ENCODE measurements around the gene SRSF2. TPM values are rescaled to one million over a fixed set of nuclear protein-coding genes. Genes with fewer than 3 reads are reported as not detected.

SRSF2 gene
- total RNA-seq, 4 donors from 2014 or later, result 208 to 463 (median 244) TPM

DNA sequence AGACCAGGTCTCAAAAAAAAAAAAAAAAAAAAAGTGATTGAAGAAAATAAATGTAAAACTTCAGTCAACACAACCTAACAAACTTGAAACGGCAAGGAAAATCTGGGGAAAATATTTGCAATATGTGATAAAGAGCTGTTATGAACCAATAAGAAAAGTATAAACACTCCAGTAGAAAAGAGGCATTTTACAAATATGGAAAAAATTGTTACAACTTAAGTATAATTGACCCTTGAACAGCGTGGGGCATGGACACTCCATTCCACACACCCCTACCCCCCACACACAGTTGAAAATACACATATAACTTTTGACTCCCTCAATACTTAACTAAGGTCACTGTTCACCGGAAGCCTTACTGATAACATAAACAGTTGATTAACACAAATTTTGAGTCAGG lies 21.4 kb upstream of the SRSF2 start:
- ATAC-seq (ENCODE audit: low FRiP score) (no peak), DNase-seq (ENCODE audit: low spot score) (no peak)
- TF ChIP-seq, protein P1, sequence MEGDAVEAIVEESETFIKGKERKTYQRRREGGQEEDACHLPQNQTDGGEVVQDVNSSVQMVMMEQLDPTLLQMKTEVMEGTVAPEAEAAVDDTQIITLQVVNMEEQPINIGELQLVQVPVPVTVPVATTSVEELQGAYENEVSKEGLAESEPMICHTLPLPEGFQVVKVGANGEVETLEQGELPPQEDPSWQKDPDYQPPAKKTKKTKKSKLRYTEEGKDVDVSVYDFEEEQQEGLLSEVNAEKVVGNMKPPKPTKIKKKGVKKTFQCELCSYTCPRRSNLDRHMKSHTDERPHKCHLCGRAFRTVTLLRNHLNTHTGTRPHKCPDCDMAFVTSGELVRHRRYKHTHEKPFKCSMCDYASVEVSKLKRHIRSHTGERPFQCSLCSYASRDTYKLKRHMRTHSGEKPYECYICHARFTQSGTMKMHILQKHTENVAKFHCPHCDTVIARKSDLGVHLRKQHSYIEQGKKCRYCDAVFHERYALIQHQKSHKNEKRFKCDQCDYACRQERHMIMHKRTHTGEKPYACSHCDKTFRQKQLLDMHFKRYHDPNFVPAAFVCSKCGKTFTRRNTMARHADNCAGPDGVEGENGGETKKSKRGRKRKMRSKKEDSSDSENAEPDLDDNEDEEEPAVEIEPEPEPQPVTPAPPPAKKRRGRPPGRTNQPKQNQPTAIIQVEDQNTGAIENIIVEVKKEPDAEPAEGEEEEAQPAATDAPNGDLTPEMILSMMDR (IDR thresholded peaks at IDR 0.05), result no peak

- TF ChIP-seq, protein P1 (IDR thresholded peaks at IDR 0.05), result no peak
- no peak for ATAC-seq (ENCODE audit: low FRiP score)
- DNase-seq (ENCODE audit: low spot score), result no peak
Measured at GRCh38 chr17:76757256-76757655, 20.1 kb upstream of the SRSF2 start.

DNA sequence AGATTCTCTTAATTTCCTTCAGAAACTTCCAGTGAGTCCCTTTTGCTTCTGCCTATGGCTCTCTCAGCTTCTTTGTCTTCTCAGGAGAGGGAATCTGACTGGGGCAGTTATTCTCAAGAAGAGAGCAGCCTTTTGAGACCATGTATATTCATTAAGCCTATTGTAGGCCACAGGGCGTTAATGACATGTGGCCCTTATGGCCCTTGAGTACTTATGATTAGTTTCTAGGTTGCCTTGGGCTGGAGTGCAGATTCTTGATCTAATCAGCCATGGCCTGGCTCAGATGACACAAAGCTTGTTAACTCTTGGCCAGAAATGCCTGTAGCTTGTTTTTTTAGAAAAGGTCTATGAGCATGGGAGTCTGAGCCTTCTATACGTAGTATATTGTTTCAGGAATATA lies 18.2 kb upstream of the SRSF2 start:
- ATAC-seq (ENCODE audit: low FRiP score) (no peak), DNase-seq (ENCODE audit: low spot score) (no peak)
- TF ChIP-seq, protein P1 (IDR thresholded peaks at IDR 0.05), result no peak

- TF ChIP-seq, protein P1 (IDR thresholded peaks at IDR 0.05), result no peak
- DNase-seq (ENCODE audit: low spot score), result no peak
- ATAC-seq (ENCODE audit: low FRiP score), result no peak
Measured at GRCh38 chr17:76753061-76753961, 16.2 kb upstream of the SRSF2 start.

DNA sequence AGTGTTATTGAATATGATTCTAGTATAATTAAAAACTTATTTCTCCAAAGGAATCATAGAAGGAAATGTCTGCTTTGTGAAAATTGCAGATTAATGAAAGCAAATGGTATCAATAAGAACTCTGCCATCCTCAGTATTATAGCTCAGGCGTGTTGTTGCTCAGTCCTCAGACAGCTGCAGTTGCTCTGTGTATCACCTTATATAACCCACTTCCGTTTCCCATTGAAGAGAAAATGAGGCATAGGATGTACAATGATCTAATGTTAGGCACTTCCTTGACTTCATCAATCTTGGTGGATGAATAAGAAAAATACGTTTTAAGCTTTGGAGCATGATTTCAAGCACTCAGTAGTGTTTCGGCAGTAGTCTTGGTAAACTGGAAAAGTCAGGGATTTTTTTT lies 14.9 kb upstream of the SRSF2 start:
- DNase-seq (ENCODE audit: low spot score) (no peak), ATAC-seq (ENCODE audit: low FRiP score) (no peak)
- TF ChIP-seq, protein P1 (IDR thresholded peaks at IDR 0.05), result no peak

DNA sequence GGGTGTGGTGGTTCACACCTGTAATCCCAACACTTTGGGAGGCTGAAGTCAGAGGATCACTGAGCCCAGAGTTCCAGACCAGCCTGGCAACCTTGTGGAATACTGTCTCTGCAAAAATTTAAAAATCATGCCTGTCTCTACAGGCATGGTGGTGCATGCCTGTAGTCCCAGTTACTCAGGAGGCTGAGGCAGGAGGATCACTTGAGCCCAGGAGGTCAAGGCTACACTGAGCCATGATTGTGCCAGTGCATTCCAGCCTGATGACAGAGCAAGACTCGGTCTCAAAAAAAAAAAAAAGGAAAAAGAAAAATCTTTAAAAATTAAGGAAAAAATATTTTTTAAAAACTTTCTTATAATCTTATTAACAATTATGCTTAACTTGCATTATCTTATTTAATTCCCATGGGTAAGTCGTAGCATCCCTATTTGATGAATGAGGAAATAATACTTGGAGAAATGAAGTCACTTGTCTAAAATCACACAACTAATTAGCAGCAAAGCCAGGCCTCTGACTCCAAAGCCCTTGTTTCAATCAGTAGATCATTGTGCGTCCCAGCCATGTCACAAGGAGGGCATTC lies 14.4 kb upstream of the SRSF2 start:
- ATAC-seq (ENCODE audit: low FRiP score) (no peak), DNase-seq (ENCODE audit: low spot score) (no peak)
- TF ChIP-seq, protein P1 (IDR thresholded peaks at IDR 0.05), result no peak

GRCh38 chr17:76748657-76749056 lies 11.5 kb upstream of the SRSF2 start:
- TF ChIP-seq, protein P1 (IDR thresholded peaks at IDR 0.05), result no peak
- DNase-seq (ENCODE audit: low spot score), result no peak
- ATAC-seq (ENCODE audit: low FRiP score), result no peak
